WTC11 (cell line): ENCODE results near the gene ITPK1.

ENCODE experiments used
- AFF4 ChIP-seq: sonication (generic); formaldehyde crosslinking; IDR thresholded peaks from 2 replicates; pipeline ENCODE4 v1.8.1; 2023; ENCODE audit warnings: mild to moderate bottlenecking, missing genetic modification reagents, borderline replicate concordance
- CBFB ChIP-seq: sonication (generic); formaldehyde crosslinking; IDR thresholded peaks from 2 replicates; pipeline ENCODE4 v1.8.1; 2022; ENCODE audit warnings: mild to moderate bottlenecking, low read depth, missing genetic modification reagents
- CTCF ChIP-seq: fragments of 200-600 bp; IDR thresholded peaks from 2 replicates; pipeline ENCODE4 v1.8.0; 2022; ENCODE audit warnings: antibody characterized with exemption
- IRF1 ChIP-seq: sonication (generic); formaldehyde crosslinking; IDR thresholded peaks from 2 replicates; pipeline ENCODE4 v1.8.0; 2023; ENCODE audit warnings: missing genetic modification reagents
- NR2C2 ChIP-seq: sonication (generic); formaldehyde crosslinking; IDR thresholded peaks from 2 replicates; pipeline ENCODE4 v1.8.0; 2022; ENCODE audit warnings: mild to moderate bottlenecking, missing genetic modification reagents
- USF2 ChIP-seq: sonication (generic); formaldehyde crosslinking; IDR thresholded peaks from 2 replicates; pipeline ENCODE4 v1.8.1; 2023; ENCODE audit warnings: mild to moderate bottlenecking, missing genetic modification reagents, moderate library complexity
- ZNF423 ChIP-seq: fragments of 250-450 bp; sonication (Bioruptor Pico); IDR thresholded peaks from 2 replicates; pipeline ENCODE4 v2.1.2; 2022; ENCODE audit warnings: mild to moderate bottlenecking, moderate library complexity

GRCh38 chr14:93092606-93093556 lies 22.8 kb downstream of the ITPK1 start:
- TF ChIP-seq AFF4 (CRISPR knock-in tag) = no peak
- no peak for TF ChIP-seq CTCF
- TF ChIP-seq USF2 (CRISPR knock-in tag) = no peak
- TF ChIP-seq CBFB (CRISPR knock-in tag) = no peak
- TF ChIP-seq NR2C2 = no peak
- no peak for TF ChIP-seq ZNF423
- no peak for TF ChIP-seq IRF1 (CRISPR knock-in tag)
